OCI-M1 (cell line): Measurements from ENCODE around the gene EI24.
"Not testable (repeated sequence)": the region's sequence is repeated elsewhere in the genome, so short reads cannot be mapped to it uniquely, and the experiment has no call there.

ENCODE experiments used
- DNase-seq: peaks from one replicate; lab custom pipeline; 2025; lab: John Stamatoyannopoulos, UW

Gene EI24

DNA sequence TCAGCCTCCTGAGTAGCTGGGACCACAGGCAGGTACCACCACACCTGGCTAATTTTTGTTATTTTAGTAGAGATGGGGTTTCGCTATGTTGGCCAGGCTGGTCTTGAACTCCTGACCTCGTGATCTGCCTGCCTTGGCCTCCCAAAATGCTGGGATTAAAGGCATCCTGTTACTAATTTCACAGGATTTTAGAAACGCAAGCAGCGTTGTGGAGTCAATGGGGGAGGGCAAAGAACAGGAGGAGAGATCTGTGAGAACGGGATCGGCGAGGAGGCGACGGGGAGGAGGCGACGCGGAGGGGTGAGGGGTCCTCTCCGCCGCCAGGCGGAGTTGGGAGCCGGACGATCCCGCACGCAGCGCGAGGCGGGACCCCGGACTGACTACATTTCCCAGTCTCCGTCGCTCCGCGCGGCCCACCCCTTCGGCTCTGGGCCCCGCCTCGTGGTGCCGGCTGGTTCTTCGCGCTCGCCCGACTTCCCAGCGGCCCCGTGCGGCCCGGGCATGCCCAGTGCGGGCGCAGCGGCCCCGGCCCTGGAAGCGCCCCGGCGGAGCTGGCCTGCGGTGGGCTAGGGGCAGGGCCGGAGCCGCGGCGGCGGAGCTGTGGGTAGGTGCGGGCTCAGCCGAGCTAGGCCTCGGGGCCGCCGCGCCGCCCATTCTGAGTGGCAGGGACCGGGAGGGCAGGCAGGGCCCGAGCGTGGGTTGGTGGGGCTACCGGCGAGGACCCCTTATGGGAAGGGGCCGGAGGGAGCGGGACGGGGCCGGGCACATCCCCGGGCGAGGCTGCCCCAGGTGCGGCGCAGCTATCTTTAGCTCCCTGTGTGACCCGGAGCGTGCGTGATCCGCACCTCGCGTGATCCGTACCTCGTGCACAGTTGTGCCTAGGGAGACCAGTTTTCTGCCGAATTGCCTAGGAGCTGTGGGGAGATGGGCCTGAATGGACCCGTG is at the start of gene EI24:
Gene EI24, plus strand, starts transcription at position 508 of the 945 bp plus-strand sequence. CDS start 3,051 bp downstream, outside the sequence.
- DNase-seq, result peak; percentile 98

DNA sequence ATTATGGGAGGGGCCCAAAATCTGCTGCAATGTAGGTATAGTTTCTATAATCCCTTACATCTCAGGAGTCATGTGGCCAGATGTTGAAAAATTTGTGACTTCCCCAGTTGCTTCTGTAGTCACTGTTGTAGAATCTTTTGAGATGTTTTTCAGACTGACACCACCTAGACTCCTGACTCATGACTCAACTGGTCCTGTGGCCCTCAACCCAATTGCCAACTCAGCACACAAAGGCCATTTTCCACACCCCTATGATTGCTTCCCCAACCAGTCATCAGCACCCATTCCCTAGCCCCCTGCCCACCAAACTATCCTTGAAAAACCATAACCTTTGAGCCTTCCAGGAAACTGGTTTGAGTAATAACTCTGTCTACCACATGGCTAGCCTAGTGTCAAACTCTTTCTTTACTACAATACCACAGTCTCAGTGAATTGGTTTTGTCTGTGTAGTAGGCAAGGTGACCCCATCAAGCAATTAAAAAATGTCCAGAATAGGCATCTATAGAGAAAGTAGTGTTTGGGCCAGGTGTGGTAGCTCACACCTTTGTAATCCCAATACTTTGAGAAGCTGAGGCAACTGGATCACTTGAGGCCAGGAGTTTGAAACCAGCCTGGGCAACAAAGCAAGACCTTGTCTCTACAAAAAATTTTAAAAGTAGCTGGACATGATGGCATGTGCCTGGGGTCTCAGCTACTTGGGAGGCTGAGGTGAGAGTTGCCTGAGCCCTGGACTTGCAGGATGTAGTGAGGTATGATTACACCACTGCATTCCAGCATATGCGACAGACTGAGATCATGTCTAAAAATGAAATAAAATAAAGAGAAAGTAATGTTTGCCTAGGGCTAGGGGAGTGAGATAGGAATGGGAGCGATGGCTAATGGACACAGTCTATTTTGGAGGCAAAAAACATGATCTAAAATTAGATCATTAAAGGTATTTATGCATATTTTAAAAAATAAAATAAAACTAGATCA is 49.1 kb upstream of the EI24 start:
- no peak for DNase-seq

DNA sequence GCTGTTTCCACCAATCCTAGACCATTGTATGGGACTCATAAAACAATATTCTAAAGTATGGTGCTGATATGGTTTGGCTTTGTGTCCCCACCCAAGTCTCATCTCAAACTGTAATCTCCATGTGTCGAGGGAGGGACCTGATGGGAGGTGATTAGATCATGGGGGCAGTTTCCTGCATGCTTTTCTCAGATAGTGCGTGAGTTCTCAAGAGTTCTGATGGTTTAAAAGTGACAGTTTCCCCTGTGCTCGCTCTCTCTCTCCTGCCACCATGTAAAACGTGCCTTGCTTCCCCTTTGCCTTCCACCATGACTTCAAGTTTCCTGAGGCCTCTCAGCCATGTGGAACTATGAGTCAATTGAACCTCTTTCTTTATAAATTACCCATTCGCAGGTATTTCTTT is 44.0 kb upstream of the EI24 start:
- no peak for DNase-seq

DNA sequence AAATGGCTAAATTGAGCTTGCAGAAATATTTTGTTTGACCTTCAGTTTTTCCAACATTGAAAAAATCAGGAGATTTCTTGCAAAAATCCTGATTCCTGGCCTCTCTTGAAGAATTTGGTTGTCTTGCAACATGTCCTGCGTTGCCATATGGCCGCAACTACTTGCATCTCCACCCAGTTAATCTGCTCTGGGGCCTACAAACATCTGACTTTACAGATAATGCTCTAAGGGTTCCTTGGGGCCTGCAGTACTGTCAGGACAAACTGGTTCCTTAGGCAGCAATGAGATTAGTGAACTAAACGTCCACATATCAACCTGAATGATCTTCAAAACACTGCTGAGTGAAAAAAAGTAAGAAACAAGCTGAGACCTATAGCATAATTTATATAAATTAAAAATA is 36.6 kb upstream of the EI24 start:
- DNase-seq, result peak; percentile 93

DNA sequence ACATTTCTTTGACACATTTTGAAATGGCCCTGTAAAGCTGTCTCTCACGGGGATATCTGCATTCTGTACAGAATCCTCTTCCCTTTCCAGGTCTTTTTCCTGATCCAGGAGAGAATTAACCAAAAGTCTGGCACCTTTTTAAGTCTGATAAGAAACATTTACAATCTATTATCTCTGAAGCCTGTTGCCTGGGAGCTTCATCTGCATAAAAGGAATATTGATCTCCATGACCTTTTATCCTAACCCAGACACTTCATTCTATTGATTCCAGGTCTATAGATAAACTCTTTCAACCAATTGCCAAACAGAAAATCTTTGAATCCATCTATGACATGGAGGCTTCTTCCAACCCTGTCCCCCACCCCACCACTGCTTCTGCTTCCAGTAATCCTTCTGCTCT is 33.7 kb upstream of the EI24 start:
- DNase-seq, result no peak

DNA sequence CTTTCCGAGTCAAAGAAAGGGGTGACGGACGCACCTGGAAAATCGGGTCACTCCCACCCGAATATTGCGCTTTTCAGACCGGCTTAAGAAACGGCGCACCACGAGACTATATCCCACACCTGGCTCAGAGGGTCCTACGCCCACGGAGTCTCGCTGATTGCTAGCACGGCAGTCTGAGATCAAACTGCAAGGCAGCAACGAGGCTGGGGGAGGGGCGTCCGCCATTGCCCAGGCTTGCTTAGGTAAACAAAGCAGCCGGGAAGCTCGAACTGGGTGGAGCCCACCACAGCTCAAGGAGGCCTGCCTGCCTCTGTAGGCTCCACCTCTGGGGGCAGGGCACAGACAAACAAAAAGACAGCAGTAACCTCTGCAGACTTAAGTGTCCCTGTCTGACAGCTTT is 32.4 kb upstream of the EI24 start:
- not testable (repeated sequence) for DNase-seq

DNA sequence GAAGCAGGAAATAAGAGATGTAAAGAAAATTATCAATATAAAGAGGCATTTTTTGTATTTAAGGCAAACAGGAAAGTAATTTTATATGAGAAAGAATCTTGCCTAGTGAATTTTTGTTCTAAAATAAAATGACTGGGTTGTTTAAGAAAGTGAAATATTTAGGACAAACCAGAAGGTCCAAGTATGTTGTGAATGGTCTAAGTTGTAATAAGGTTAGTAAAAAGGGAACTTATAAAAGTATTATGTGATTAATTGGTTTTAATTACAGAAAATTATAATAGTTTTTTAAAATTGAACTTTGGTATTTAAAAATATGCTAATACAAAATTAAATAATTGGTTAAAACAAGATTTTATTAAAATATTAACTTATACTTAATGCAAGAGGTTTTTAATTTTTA is 26.6 kb upstream of the EI24 start:
- DNase-seq, result peak; percentile 25

DNA sequence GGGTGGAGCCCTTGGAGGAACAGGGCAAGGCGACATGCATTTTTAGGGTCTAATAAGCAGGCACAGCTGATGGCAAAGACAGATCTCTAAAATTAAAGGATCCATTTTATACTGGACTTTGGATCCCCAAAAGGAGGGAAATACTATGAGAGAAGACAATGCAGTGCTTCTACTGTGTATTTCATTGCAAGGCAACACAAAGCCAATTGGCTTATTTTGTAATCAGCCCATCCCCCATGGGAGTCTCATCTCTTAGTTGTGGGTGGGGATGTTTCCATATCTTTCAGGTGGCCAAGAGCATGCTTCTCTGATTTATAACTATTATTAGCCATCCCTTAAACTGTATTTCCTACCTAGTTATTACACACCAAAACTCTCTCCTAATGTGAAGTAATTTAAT is 18.5 kb upstream of the EI24 start:
- DNase-seq, result no peak

DNA sequence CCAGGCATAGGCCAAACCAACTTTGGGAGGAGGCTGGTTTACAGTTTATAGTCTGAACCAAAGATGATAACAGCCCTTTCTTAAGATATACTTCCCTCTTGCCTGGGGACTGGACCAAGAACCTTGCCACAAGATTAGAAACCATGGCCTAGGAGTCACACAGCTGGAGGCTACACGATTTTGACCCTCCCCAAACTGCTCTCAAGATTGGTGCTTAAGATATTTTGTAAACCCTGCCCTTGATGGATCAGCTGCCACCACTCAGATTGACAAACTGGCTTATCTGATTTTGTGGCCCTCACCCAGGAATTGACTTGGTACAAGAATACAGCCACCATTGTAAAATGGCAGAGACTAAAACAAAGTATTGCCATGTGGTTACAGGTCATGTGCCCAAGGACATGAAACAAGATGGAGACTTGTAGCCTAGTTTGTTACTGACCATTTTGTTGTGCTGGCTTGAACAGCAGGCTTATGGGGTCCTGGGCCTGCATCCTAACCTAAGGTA is 17.4 kb upstream of the EI24 start:
- DNase-seq, result peak; percentile 53

DNA sequence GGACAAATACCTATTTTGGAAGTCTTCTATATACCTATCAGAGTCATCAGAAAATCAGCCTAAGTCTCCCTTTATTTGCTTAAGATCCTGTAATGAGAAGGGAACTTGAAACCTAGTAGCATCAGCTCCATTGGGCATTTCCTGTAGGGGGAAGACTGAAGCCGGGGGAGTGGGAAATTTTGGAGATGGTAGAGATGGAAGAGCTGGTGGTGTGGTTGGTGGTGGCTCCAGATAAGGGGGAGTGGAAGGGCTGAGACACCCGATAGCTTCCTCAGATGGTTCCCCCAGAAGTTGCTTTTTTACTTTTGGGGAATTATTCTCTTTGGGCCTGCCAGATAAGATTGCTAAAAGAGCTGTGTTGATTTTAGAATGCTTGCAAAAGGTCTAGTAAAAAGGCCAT is 16.4 kb upstream of the EI24 start:
- DNase-seq, result no peak

DNA sequence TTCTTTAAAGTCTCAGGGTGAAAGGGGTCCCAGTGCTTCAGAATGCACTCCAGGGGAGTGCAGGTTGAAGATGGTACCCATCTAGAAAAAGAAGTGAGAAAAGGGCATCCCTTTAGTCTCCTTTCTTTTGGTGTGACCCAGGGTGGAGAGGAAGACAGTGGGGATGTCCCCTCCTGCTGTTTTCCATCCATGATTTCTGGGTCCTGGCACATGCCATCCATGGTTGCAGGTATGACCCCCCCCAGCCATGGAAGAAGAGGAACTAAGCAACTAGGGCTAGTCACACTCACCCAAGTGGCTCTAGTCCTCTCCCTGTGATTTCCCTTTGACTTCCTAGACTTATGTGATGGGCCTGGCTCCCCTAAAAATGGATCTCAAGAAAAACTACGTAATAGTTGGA is 15.9 kb upstream of the EI24 start:
- peak; percentile 38 for DNase-seq

DNA sequence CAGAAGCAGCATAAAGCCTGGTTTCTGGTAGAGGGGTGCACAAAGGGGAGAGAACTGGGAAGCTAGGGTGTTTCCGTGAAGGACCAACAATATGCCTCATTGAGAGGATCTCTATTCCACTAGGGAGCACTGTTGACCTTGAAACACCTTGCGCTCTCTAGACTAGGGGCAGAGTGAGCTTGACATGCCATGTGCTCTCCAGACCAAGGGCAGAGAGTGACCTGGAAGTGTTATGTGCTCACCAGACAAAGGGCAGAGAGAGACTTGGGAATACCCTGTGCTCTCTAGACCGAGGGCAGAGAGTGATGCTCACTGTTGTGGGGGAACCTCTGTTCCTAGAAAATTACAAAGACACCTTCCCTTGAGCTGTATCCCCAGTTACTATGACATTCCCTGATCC is 15.2 kb upstream of the EI24 start:
- no peak for DNase-seq

DNA sequence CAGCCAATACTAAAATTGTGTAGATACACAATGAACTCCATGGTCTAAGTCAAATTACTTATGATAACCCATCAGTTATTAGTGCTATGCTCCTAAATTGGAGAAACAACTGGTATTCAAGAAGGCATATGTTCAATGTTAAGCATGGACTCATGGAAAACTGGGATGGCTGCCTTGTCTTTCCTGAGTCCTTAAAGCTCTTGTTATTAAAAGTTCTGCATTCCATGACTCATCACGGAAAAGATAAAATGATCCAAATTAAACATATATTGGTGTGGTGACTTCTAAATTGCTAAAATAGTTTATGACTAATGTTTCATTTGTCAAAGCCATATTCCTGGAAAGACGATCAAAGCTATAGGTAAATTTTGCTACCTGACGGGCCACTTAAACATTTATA is 9.4 kb upstream of the EI24 start:
- no peak for DNase-seq

DNA sequence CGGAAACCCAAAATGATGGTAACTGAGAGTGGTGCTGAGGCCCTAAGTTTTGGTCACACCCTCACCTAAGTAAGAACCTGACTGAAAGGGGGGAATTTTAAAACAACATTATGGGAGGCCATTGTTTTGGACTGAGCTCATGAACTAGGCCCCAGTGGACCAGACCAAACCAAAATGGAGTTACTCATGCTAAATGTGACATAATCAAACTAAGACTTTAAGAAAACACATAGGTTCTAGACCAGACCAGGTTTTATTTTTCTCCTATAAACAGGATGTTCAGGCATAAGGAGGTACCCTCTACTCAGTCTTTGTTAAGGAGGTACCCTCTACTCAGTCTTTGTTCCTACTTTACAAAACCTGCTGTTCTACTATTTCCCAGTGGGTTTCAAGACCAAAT is 7.4 kb upstream of the EI24 start:
- no peak for DNase-seq

DNA sequence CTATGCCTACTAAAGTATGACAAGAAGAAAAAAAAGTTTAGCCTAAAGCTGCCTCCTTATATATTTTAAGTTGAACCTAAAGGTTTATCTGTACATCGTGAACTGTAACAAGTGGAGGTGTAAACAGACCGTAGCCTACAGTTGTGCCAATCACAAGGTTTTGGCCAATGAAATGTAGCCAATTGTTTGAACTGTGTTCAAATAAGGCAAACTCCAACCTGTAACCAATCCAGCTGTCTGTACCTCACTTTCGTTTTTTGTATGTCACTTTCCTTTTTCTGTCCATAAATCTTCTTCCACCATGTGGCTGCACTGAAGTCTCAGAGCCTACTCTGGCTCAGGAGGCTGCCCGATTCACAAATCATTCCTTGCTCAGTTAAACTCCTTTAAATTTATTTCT is 6.8 kb upstream of the EI24 start:
- DNase-seq, result peak; percentile 52

DNA sequence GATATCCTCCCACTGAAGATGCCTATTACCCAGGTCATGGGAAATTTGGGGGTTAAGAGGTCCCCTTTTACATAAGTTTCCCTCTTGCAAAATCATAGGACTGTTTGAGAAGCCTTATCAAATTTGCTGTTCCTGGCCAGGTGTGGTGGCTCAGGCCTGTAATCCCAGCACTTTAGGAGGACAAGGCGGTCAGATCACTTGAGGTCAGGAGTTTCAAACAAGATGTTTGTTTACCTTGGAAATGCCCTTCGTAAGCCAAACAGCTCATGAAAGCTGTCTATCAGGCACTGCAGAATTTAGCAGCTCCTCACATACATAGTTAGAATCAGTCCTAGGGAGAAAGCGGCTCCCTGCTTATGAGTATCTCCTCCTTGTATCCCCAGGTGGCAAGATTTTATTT is 4.9 kb upstream of the EI24 start:
- DNase-seq, result no peak

DNA sequence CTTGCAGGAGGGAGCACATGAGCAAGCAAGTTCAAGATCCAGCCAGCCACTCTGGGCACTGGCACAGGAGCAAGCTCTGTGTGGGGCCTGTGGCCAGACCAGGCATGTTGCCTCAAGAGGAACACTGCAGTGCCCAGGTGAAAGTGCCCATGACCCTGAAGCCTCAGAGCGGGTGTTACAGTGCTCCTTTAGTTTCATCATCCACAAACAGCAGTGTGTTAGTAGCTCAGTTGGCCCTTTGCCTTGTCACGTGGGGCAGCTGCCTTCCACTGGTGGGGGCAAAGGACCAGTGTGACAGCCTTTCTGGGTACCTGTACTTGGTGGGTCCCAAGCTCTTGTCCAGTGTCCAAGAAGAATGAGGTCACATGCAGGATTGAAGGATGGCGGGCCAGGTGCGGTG is 3.0 kb upstream of the EI24 start:
- DNase-seq, result no peak

DNA sequence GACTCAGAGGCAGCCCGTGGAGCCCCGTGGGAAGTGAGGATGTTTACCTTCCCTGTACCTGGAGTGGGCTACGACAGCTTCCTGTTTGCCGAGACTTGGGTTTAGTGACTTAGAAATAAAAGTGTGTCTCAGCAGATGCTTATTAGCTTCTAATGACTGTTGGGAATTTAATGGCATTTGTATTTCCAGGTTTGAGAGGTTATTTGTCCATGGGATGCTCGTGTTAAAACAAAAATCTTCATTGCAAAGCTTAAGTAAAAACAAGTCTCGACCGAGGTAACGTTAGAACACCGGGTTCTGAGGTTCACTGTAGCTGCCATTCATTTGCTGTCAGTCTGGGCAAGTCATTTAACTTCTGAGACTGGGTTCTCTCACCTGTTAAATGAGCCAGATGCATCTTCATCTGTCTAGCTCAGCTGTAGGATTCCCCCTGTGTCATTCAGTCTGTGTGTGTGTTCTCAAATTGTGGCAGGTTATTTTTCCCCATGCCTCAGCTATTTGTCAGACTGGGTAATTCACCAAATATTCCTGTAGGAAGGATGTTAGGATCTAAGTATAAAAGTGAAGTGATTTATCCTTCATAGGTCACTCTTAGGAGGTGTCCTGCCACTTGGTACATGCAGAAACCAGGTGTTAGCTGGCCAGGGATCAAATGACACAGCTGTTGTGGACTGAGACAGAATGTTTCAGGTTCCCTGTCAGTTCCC is 791 bp downstream of the EI24 start:
- DNase-seq, result peak; percentile 63

DNA sequence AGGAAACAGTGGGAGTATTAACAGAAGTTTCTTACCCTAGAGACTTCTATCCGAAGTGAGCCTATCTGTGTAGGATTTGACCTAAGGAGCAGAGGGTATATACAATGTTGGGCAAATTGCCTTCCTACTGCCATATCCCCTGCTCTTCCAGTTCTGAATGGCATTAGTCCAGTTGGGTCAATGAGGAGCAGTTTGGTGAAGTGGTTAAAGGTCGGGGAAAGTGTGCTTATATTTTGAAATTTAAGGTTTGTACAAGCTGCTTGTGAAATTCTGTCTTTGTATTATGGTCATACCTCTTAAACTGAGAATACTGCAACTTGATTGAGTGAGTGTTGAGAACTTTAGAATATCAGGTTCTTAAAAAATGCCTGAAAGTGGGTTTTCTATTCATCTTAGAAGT is 1.7 kb downstream of the EI24 start:
- no peak for DNase-seq

DNA sequence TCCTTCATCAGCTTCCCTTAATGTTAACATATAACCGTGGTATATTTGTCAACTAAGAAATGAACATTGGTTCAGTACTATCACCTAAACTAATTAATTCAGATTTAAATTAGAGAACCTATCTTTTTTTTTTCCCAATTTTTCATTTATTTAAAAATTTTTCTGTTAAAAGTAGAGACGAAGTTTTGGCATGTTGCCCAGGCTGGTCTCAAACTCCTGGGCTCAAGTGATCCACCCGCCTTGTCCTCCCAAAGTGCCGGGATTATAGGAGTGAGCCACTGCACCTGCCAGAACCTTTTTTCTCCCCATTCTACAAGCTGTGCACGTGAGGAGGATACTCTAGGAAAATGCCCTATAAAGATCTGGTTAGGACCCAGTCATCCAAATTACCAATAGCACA is 3.6 kb downstream of the EI24 start:
- no peak for DNase-seq

DNA sequence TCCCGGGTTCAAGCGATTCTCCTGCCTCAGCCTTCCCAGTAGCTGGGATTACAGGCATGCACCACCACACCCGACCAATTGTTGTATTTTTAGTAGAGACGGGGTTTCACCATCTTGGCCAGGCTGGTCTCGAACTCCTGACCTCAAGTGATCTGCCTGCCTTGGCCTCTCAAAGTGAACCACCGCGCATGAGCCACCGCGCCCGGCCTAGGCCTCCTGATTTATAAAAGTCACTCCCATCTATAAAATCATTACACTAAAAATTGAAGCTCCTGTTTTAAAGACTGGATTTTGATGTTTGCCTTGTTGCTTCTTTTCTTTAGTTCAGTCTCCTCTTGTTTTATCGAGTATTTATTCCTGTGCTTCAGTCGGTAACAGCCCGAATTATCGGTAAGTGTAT is 7.9 kb downstream of the EI24 start:
- DNase-seq, result not testable (repeated sequence)

DNA sequence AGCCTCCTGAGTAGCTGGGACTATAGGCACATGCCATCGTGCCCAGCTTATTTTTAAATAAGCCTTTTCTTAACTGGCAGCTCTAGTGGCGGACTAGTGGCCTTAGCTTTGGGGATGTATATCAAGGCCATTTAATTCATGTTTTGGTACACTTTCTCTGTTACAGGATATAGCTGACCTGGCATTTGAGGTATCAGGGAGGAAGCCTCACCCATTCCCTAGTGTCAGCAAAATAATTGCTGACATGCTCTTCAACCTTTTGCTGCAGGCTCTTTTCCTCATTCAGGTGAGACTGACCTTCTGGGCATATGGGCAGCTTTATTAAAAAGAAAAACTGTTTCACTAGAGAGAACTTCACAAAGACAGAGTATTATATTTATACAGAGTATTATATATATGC is 9.5 kb downstream of the EI24 start:
- DNase-seq, result no peak
